HG02763 (cell line): Measurements from ENCODE around the gene MTHFR.

ENCODE experiments used
- ATAC-seq: cut with Tn5 transposase; IDR thresholded peaks from one replicate; pipeline ENCODE4 v1.9.1; 2021; ENCODE audit warnings: mild to moderate bottlenecking, moderate library complexity; ENCODE audit not compliant: unreplicated experiment

The MTHFR gene

GRCh38 chr1:11761988-11762406 is 43.8 kb downstream of the MTHFR start, which contains the start of gene C1orf167:
C1orf167 (plus strand) TSS chr1:11762193; CDS start chr1:11764401, 2,208 bp downstream.
- no peak for ATAC-seq

- no peak for ATAC-seq
Observed at GRCh38 chr1:11761285-11761684, 44.5 kb downstream of the MTHFR start.

- no peak for ATAC-seq
Observed at GRCh38 chr1:11759791-11760190, 46.0 kb downstream of the MTHFR start.

DNA sequence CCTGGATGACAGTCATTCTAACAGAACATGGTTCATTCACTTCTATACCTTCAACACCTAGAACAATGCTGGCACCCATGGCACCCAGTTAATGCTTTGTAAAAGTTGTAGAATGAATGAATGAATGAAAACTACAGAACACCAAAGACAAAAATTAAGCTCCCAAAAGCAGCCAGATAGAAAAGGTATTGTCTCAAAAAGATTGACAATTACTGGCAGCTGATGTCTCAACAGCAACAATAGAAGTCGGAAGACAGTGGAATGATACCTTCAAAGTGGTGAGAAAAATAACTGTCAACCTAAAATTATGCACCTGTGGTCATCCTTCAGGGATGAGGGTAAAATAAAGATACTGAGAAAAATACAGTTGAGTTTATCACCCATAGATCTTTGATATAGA is 48.7 kb downstream of the MTHFR start:
- ATAC-seq, result no peak

DNA sequence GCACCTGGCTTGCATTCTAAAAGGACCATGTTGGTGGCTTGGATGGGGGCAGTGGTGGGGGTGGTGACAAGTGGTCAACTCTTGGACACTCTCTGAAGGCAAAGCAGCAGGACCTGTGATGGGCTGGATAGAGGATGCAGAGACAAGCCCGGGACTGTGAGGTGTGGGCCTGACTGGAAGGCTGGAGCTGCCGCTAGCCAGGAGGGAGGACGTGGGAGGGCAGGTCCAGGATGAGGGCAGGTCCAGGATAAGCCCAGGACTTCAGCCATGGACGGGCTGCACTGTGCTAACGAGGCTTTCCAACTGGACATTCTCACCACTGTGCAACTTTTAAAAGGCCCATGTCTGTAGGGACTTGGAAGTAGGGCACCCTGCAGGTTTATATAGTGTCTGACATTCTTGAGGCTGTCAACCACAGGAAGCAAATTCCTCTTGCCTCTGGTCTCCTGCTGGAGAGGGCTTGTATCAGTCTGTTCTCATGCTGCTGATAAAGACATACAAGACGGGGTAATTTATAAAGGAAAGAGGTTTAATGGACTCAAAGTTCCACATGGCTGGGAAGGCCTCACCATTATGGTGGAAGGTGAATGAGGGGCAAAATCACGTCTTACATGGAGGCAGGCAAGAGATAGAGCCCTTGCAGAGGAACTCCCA is 52.1 kb downstream of the MTHFR start:
- ATAC-seq, result no peak

- no peak for ATAC-seq
Observed at GRCh38 chr1:11752359-11753088, 53.2 kb downstream of the MTHFR start.

GRCh38 chr1:11751087-11751486 is 54.7 kb downstream of the MTHFR start:
- ATAC-seq, result no peak

GRCh38 chr1:11749996-11750395 is 55.8 kb downstream of the MTHFR start:
- ATAC-seq, result no peak

- no peak for ATAC-seq
Observed at GRCh38 chr1:11749203-11749689, 56.5 kb downstream of the MTHFR start.

DNA sequence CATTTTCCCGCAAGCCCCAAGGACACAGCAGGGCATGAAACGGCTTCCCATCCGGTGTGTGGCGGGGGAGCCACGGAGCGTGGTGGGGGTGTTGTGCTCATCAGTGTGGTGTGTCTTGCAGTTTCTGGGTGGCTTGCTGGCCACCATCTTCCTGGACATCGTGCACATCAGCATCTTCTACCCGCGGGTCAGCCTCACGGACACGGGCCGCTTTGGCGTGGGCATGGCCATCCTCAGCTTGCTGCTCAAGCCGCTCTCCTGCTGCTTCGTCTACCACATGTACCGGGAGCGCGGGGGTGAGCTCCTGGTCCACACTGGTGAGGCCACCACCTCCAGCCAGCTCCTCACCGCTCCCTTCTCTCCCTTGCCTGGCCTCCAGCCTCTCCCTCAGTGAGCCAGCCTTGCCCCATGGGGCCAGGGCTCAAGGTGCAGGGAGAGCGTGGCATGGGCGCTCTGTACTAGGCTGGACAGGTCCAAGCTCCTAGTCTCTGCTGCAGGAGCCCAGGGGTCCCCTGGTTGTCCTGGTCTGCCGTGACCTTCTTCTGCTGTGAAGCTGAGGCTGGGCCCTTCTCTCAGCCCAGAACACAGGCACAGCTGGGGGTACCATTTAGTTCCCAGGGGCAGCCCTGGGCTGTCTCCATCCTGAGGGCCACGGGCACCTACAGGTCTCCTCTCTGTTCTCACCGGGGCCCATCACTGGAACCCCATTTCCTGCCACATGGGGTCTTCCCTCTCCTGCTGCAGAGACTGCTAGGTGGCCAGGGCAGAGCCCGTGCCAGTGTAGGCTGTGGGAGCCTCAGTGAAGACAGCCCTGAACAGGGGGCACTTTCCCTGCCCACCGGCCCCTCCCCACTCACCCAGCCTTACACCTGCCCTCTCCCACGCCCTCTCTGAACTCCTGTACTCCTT is 57.2 kb downstream of the MTHFR start:
- no peak for ATAC-seq

GRCh38 chr1:11746795-11747487 is 58.8 kb downstream of the MTHFR start:
- no peak for ATAC-seq

DNA sequence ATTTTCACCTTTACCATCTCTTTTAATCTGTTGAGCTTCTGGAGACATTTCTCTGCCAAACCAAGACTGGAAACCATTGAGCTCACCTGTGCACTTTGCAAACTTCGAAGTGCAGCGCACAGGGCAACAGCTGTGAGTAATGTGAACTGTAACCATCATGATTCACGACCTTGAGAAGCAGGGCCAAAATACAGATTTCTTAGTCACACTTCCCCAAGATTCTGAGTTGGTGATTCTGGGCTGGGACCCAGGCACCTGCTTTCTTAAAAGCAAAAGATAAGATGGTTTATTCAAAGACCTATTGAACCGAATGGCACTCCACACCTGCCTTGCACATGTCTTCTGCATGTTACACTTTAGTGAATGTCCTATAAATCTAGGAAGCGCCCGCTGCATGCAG is 59.7 kb downstream of the MTHFR start:
- no peak for ATAC-seq

DNA sequence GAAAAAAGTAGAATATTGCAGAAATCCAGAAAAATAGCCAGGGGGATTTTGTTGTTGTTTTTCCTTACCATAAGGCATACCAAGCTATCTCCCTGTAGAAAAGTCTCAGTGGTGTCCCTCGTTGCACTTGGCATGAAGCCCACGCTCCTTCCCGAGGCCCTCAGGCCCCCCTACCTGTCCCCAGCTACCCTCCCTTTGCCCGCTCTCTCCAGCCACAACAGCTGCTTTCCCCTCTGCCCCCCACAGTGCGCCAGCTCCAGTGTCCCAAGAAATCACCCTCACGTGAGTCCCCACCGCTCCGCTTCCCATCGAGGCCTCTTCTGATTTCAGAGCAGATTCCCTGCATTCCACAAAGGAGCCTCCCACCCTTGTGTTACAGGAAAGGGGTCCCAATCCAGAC is 61.5 kb downstream of the MTHFR start:
- ATAC-seq, result no peak

- no peak for ATAC-seq
Observed at GRCh38 chr1:11741919-11742558, 63.7 kb downstream of the MTHFR start.

GRCh38 chr1:11741482-11741881 is 64.3 kb downstream of the MTHFR start:
- no peak for ATAC-seq

- ATAC-seq, result no peak
Observed at GRCh38 chr1:11740258-11741192, 65.2 kb downstream of the MTHFR start.

- no peak for ATAC-seq
Observed at GRCh38 chr1:11738783-11739182, 67.0 kb downstream of the MTHFR start.

DNA sequence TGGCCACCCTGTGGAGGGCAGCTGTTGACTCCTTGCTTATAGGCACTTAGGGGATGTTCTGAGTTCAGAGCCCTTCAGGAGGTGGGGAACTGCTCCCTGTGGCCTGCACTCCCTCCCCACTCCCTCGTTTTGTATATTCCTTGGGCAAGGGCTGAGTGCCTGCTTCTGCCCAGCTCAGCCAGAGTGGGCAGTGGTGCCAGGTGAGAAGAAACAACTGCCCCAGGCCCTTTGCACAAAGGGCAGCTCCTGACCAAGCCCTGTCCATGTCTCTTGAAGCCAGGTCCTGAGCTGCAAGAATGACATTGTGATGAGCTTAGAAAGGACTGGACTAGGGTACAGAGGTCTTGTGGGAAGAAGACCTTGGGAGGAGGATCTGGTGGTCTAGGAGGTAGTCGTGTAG is 67.7 kb downstream of the MTHFR start:
- no peak for ATAC-seq
